NCI-H1436 treated with DMSO at 0.1 percent for 48 hours (cell line): Measurements from ENCODE around the gene NKX1-1.

Source experiments
- DNase-seq: peaks from one replicate; lab custom pipeline; 2025; lab: John Stamatoyannopoulos, UW

Gene NKX1-1

GRCh38 chr4:1416948-1417260, 10.7 kb upstream of the NKX1-1 start:
- DNase-seq: no peak

GRCh38 chr4:1416051-1416947, 10.1 kb upstream of the NKX1-1 start:
- no peak for DNase-seq

GRCh38 chr4:1415681-1415981, 9.4 kb upstream of the NKX1-1 start:
- DNase-seq: no peak

- DNase-seq: no peak
Observed at GRCh38 chr4:1414831-1415680, 8.8 kb upstream of the NKX1-1 start.

GRCh38 chr4:1413687-1414479, 7.6 kb upstream of the NKX1-1 start:
- DNase-seq: no peak

GRCh38 chr4:1413204-1413663, 7.0 kb upstream of the NKX1-1 start:
- no peak for DNase-seq

GRCh38 chr4:1412376-1413203, 6.3 kb upstream of the NKX1-1 start:
- no peak for DNase-seq

GRCh38 chr4:1411436-1412375, 5.5 kb upstream of the NKX1-1 start:
- DNase-seq: no peak

- DNase-seq: no peak
Observed at GRCh38 chr4:1410491-1411325, 4.5 kb upstream of the NKX1-1 start.

- no peak for DNase-seq
Observed at GRCh38 chr4:1409491-1410425, 3.5 kb upstream of the NKX1-1 start.

GRCh38 chr4:1409079-1409478, 2.8 kb upstream of the NKX1-1 start:
- DNase-seq: no peak

GRCh38 chr4:1408418-1408817, 2.2 kb upstream of the NKX1-1 start:
- DNase-seq: no peak

- DNase-seq: no peak
Observed at GRCh38 chr4:1407657-1408333, 1.6 kb upstream of the NKX1-1 start.

- no peak for DNase-seq
Observed at GRCh38 chr4:1406981-1407656, 877 bp upstream of the NKX1-1 start.

- no peak for DNase-seq
Observed at GRCh38 chr4:1405636-1406393, 427 bp downstream of the NKX1-1 start.

GRCh38 chr4:1405254-1405635, 997 bp downstream of the NKX1-1 start:
- no peak for DNase-seq
